PC-3 (cell line): Measurements from ENCODE around the gene MEIOSIN. TPM values are rescaled to one million over a fixed set of nuclear protein-coding genes. Genes with fewer than 3 reads are reported as not detected.

Source experiments
- ATAC-seq: fragments of 200-7000 bp; cut with Tn5 transposase; 2 replicates; pipeline ENCODE4 v1.9.1; 2020; ENCODE audit warnings: mild to moderate bottlenecking, moderate library complexity
- BruUV-seq: library from RNA; stranded (reverse); fragments of 400-500 nt; replicated peaks from 2 replicates; lab custom pipeline; 2021; lab: Mats Ljungman, UMichigan
- CTCF ChIA-PET: fragments of 300-600 bp; sonication (Branson Sonifier 250); formaldehyde crosslinking; loops from one replicate; lab custom pipeline; 2022; ENCODE audit warnings: antibody characterized with exemption; lab: Charles Lee
- POLR2A ChIA-PET: fragments of 300-600 bp; sonication (Branson Sonifier 250); formaldehyde crosslinking; loops from one replicate; lab custom pipeline; 2022; ENCODE audit warnings: antibody characterized with exemption; ENCODE audit not compliant: unreplicated experiment; lab: Charles Lee
- DNase-seq: peaks from one replicate; pipeline ENCODE4 v3.0.0-alpha.2; 2015
- H2AFZ ChIP-seq: fragments of 300-600 bp; sonication (generic); 2 replicates; pipeline ENCODE4 v1.6.0; 2016; ENCODE audit warnings: antibody characterized with exemption, low read length
- H3F3A ChIP-seq: fragments of 300-600 bp; sonication (generic); one replicate; pipeline ENCODE4 v1.6.0; 2017; ENCODE audit warnings: antibody characterized with exemption, low read length, control low read depth, mild to moderate bottlenecking; ENCODE audit not compliant: unreplicated experiment
- H3K27ac ChIP-seq: fragments of 300-600 bp; sonication (generic); 2 replicates; pipeline ENCODE4 v1.5.1; 2016; ENCODE audit warnings: mild to moderate bottlenecking, low read length
- H3K27me3 ChIP-seq: fragments of 300-600 bp; sonication (generic); 2 replicates; pipeline ENCODE4 v1.6.1; 2016; ENCODE audit warnings: low read length, mixed read lengths
- H3K36me3 ChIP-seq: fragments of 300-600 bp; sonication (generic); 2 replicates; pipeline ENCODE4 v1.6.1; 2016; ENCODE audit warnings: low read depth, mixed run types, low read length, mixed read lengths
- H3K4me1 ChIP-seq: fragments of 300-600 bp; sonication (generic); 2 replicates; pipeline ENCODE4 v1.5.1; 2016; ENCODE audit warnings: low read length; ENCODE audit not compliant: insufficient read depth
- H3K4me2 ChIP-seq: fragments of 300-600 bp; sonication (generic); 2 replicates; pipeline ENCODE4 v1.6.0; 2016; ENCODE audit warnings: low read length
- H3K4me3 ChIP-seq: fragments of 300-600 bp; sonication (generic); 2 replicates; pipeline ENCODE4 v1.5.1; 2016; ENCODE audit warnings: mild to moderate bottlenecking, low read length, mixed read lengths
- H3K79me2 ChIP-seq: fragments of 300-600 bp; sonication (generic); 2 replicates; pipeline ENCODE4 v1.6.1; 2017; ENCODE audit warnings: low read length, mixed read lengths
- H3K9ac ChIP-seq: fragments of 300-600 bp; sonication (generic); 2 replicates; pipeline ENCODE4 v1.6.0; 2016; ENCODE audit warnings: mild to moderate bottlenecking, low read length
- H3K9me2 ChIP-seq: fragments of 300-600 bp; sonication (generic); replicated peaks from 2 replicates; pipeline ENCODE4 v1.6.1; 2016; ENCODE audit warnings: mixed run types, low read length, mixed read lengths
- H3K9me3 ChIP-seq: fragments of 300-600 bp; sonication (generic); 2 replicates; pipeline ENCODE4 v1.6.1; 2016; ENCODE audit warnings: low read length, mixed read lengths
- H4K20me1 ChIP-seq: fragments of 300-600 bp; sonication (generic); 2 replicates; pipeline ENCODE4 v1.6.1; 2016; ENCODE audit warnings: low read length, mixed read lengths
- CTCF ChIP-seq: fragments of 300-600 bp; sonication (generic); conservative IDR thresholded peaks from 2 replicates; pipeline ENCODE4 v1.5.1; 2017; ENCODE audit warnings: antibody characterized with exemption, low read depth, mild to moderate bottlenecking, low read length
- EZH2 ChIP-seq: fragments of 300-600 bp; sonication (generic); IDR thresholded peaks from one replicate; pipeline ENCODE4 v1.6.1; 2017; ENCODE audit warnings: antibody characterized with exemption, mild to moderate bottlenecking, low read length; ENCODE audit not compliant: unreplicated experiment
- EZH2phosphoT487 ChIP-seq: fragments of 300-600 bp; sonication (generic); IDR thresholded peaks from 2 replicates; pipeline ENCODE4 v1.6.1; 2018; ENCODE audit warnings: mild to moderate bottlenecking, antibody characterized with exemption, low read length, borderline replicate concordance
- intact Hi-C: fragments of 100-400 bp; cut with micrococcal nuclease; formaldehyde crosslinking; loops from 2 replicates; pipeline ENCODE4 v1.9.0; 2023
- total RNA-seq: library from RNA; depleted of rRNA; stranded (reverse); fragments of >200 nt; gene quantifications from 2 replicates; pipeline ENCODE4 v1.2.3, GENCODE V29; 2014

The MEIOSIN gene
- total RNA-seq, 1 experiment from 2014 or later, result not detected

GRCh38 chr19:45762870-45763631 is 29.8 kb downstream of the MEIOSIN start:
- Histone ChIP-seq H3K9me2 (no peaks in the 10 kb centered on the region), H3K27ac (no peak overlapping the region), H3K4me3 (no peak overlapping the region), H3K27me3 (no peaks in the 10 kb centered on the region), H3K4me1 (peaks cover 9% of the 10 kb centered on the region; the same call in 1 of the 2 replicates), H3K9ac (no peak overlapping the region), H3K9me3 (no peaks in the 10 kb centered on the region), H3K79me2 (no peaks in the 10 kb centered on the region), H4K20me1 (no peaks in the 10 kb centered on the region), H3K36me3 (no peaks in the 10 kb centered on the region), H3K4me2 (no peak overlapping the region), H2AFZ (no peak overlapping the region), H3F3A (no peaks in the 10 kb centered on the region)
- ATAC-seq (no peak), DNase-seq (no peak)
- TF ChIP-seq CTCF (no peak), EZH2phosphoT487 (no peak), EZH2 (no peak)
- intact Hi-C loops, result no loop called here
- POLR2A ChIA-PET, result no interaction called here
- CTCF ChIA-PET, result no interaction called here
- BruUV-seq, result no TSS peak

DNA sequence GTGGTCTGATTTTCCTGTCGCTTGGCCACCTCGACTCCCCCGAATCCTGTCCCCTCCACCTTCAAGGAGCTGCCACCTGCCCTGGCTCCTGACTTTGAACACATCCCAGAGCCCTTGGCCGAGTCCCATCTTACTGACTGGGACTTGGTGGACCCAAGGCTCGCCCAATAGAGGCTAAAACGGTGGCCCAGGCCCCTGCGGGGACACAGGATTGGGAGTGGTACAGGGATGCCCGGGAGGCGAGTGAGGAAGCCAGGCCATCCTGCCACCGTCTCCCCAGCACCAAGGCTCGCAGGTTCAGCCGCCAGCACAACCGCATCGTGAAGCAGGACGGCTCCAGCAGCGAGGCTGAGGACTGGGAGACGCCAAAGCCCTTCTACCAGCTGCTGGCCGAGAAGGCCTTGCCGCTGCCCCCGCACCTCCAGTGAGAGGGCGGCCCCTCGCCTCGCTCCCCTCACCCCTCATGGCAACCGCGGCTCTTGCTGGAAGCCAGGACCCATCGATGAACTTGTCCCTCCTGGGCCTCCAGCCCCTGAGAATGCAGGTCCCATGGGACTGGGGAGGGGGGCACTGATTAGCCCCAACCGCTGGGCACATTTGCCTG is 30.6 kb downstream of the MEIOSIN start:
- ATAC-seq (no peak), DNase-seq (no peak)
- H3K4me3 ChIP-seq, result no peak overlapping the region
- ChIA-PET CTCF (no interaction called here), POLR2A (no interaction called here)
- H3K9me3 ChIP-seq, result no peaks in the 10 kb centered on the region
- no TSS peak for BruUV-seq
- TF ChIP-seq EZH2 (no peak), EZH2phosphoT487 (no peak), CTCF (no peak)
- H3F3A ChIP-seq, result no peaks in the 10 kb centered on the region
- no peaks in the 10 kb centered on the region for H3K27me3 ChIP-seq
- H3K4me2 ChIP-seq, result no peak overlapping the region
- H3K79me2 ChIP-seq, result no peaks in the 10 kb centered on the region
- no peaks in the 10 kb centered on the region for H3K36me3 ChIP-seq
- no peaks in the 10 kb centered on the region for H3K9me2 ChIP-seq
- no peak overlapping the region for H2AFZ ChIP-seq
- peaks cover 9% of the 10 kb centered on the region; the same call in 1 of the 2 replicates for H3K4me1 ChIP-seq
- intact Hi-C loops, result no loop called here
- no peaks in the 10 kb centered on the region for H4K20me1 ChIP-seq
- H3K9ac ChIP-seq, result no peak overlapping the region
- H3K27ac ChIP-seq, result no peak overlapping the region

GRCh38 chr19:45764475-45764874 is 31.2 kb downstream of the MEIOSIN start:
- Histone ChIP-seq H3K4me3 (no peak overlapping the region), H3K27me3 (no peaks in the 10 kb centered on the region), H4K20me1 (no peaks in the 10 kb centered on the region), H3K9ac (no peak overlapping the region), H3K9me3 (no peaks in the 10 kb centered on the region), H3K27ac (no peak overlapping the region), H3K79me2 (no peaks in the 10 kb centered on the region), H3F3A (no peaks in the 10 kb centered on the region), H3K36me3 (no peaks in the 10 kb centered on the region), H3K4me2 (no peak overlapping the region), H3K4me1 (peaks cover 9% of the 10 kb centered on the region; the same call in 1 of the 2 replicates), H3K9me2 (no peaks in the 10 kb centered on the region), H2AFZ (no peak overlapping the region)
- ATAC-seq (no peak), DNase-seq (no peak)
- ChIA-PET CTCF (no interaction called here), POLR2A (no interaction called here)
- TF ChIP-seq EZH2phosphoT487, result no peak
- TF ChIP-seq EZH2, result no peak
- TF ChIP-seq CTCF, result no peak
- no TSS peak for BruUV-seq
- intact Hi-C loops, result no loop called here
